SU-DHL-6 (cell line): Measurements from ENCODE around the gene TGFBR3L.

Experiments used
- CTCF ChIP-seq: fragments of 200-600 bp; sonication (generic); IDR thresholded peaks from one replicate; pipeline ENCODE4 v1.5.1; 2017; ENCODE audit warnings: antibody characterized with exemption, mild to moderate bottlenecking, low read length, moderate library complexity; ENCODE audit not compliant: insufficient read depth, poor library complexity, severe bottlenecking
- EZH2phosphoT487 ChIP-seq: fragments of 200-600 bp; sonication (generic), shearing (Covaris generic); conservative IDR thresholded peaks from 2 replicates; pipeline ENCODE4 v1.6.1; 2018; ENCODE audit warnings: mild to moderate bottlenecking, antibody characterized with exemption, low read length, moderate library complexity, mixed read lengths

- TF ChIP-seq CTCF (no peak), EZH2phosphoT487 (no peak)
Observed at GRCh38 chr19:7965921-7966665, 51.5 kb downstream of the TGFBR3L start.
